Suprapubic skin (tissue), 4 donors: ENCODE results near the gene SPTB.

Experiments used
- CTCF ChIP-seq, 2 donors: fragments of 200-600 bp in 1 of 2; fragments of 450-650 bp in 1 of 2; sonication (generic) in 1 of 2; IDR thresholded peaks; one replicate each; pipeline ENCODE4 v1.5.1; 2016 to 2019; ENCODE audit warnings: antibody characterized with exemption in 2 of 2, mild to moderate bottlenecking in 1 of 2, moderate library complexity in 1 of 2
- EP300 ChIP-seq: sonication (generic); formaldehyde crosslinking; IDR thresholded peaks from one replicate; pipeline ENCODE4 v1.6.1; 2017; ENCODE audit warnings: antibody characterized with exemption
- POLR2A ChIP-seq, 2 donors: fragments of 450-650 bp; IDR thresholded peaks; one replicate each; pipeline ENCODE4 v1.6.1; 2017; ENCODE audit warnings: antibody characterized with exemption in 2 of 2, mild to moderate bottlenecking in 2 of 2, moderate library complexity in 2 of 2
- POLR2AphosphoS5 ChIP-seq, 3 donors: sonication (generic); formaldehyde crosslinking; IDR thresholded peaks; one replicate each; pipeline ENCODE4 v1.6.1; 2017; ENCODE audit warnings: antibody characterized with exemption in 3 of 3

DNA sequence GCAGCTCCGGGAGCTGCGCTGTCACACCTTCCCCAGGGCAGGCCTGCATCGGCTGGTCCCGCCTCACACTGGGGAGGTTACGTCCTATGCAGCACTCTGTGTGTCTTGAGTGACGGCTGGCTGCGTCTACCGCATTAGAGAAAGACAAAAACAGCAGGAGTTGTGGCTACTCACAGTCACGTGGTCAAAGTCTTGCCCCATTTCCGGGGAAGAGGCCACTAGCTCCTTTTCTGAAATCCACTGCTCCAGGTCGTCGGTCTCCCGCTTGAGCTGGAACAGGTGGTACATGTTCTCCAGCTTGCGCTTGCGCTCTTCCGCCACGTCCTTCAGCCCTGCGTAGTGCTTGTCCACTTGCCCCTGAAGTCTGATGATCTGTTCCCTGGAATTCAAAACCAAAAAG lies 106.7 kb downstream of the SPTB start:
- no peak for TF ChIP-seq EP300
- TF ChIP-seq POLR2A (IDR thresholded peaks at IDR 0.05) = no peak
- no peak for TF ChIP-seq CTCF (IDR thresholded peaks at IDR 0.05)
- no peak for TF ChIP-seq POLR2AphosphoS5 (IDR thresholded peaks at IDR 0.05)
